ENCODE data around the gene B9D2.

The B9D2 gene

GRCh38 chr19:41309180-41310032, 54.5 kb downstream of the B9D2 start:
- DNase-seq (ENCODE audit: low read depth in 2 of 2): no peak

- DNase-seq (ENCODE audit: low read depth in 2 of 2): peak; percentile 75 to 90
Measured at GRCh38 chr19:41308450-41309179, 55.3 kb downstream of the B9D2 start.

GRCh38 chr19:41307954-41308449, 55.9 kb downstream of the B9D2 start:
- no peak for DNase-seq (ENCODE audit: low read depth in 2 of 2)

- no peak for DNase-seq (ENCODE audit: low read depth in 2 of 2)
Measured at GRCh38 chr19:41307090-41307875, 56.7 kb downstream of the B9D2 start.

GRCh38 chr19:41305927-41306793, 57.8 kb downstream of the B9D2 start:
- no peak for DNase-seq (ENCODE audit: low read depth in 2 of 2)

GRCh38 chr19:41304706-41305483, 59.1 kb downstream of the B9D2 start:
- no peak for DNase-seq (ENCODE audit: low read depth in 2 of 2)

Data from stimulated activated CD8-positive, alpha-beta memory T cell treated with anti-CD3 and anti-CD28 coated beads, Interleukin-7, amount 100 ng/mL, for 4 hours (primary cell).